ENCODE data around the gene PIK3R1. TPM values are rescaled to one million over a fixed set of nuclear protein-coding genes. Genes with fewer than 3 reads are reported as not detected.
"Not testable (repeated sequence)": the region's sequence is repeated elsewhere in the genome, so short reads cannot be mapped to it uniquely, and the experiment has no call there.

The PIK3R1 gene
- total RNA-seq, 1 donor from 2014 or later, result 128 TPM

- no peak for FAIRE-seq
- no peak for DNase-seq (ENCODE audit: low spot score in 2 of 2)
These were observed 9.8 kb downstream of the PIK3R1 start for GRCh38 chr5:68225188-68225910.

GRCh38 chr5:68225911-68226545, 10.5 kb downstream of the PIK3R1 start:
- DNase-seq (ENCODE audit: low spot score in 2 of 2) (no peak), FAIRE-seq (no peak)

GRCh38 chr5:68226546-68227073, 11.1 kb downstream of the PIK3R1 start:
- DNase-seq (ENCODE audit: low spot score in 2 of 2) (no peak), FAIRE-seq (no peak)

GRCh38 chr5:68227532-68228160, 12.1 kb downstream of the PIK3R1 start:
- no peak for DNase-seq (ENCODE audit: low spot score in 2 of 2)
- no peak for FAIRE-seq

- no peak for FAIRE-seq
These were observed 13.9 kb downstream of the PIK3R1 start for GRCh38 chr5:68229416-68229815.

GRCh38 chr5:68230285-68230684, 14.7 kb downstream of the PIK3R1 start:
- no peak for DNase-seq (ENCODE audit: low spot score in 2 of 2)
- FAIRE-seq, result no peak

More at GRCh38 chr5:68229416-68229815, 13.9 kb downstream of the PIK3R1 start:
- DNase-seq (ENCODE audit: low spot score in 2 of 2), result no peak

- FAIRE-seq (no peak), DNase-seq (ENCODE audit: low spot score in 2 of 2) (no peak)
These were observed 16.0 kb downstream of the PIK3R1 start for GRCh38 chr5:68231414-68232076.

GRCh38 chr5:68232277-68232676, 16.7 kb downstream of the PIK3R1 start:
- DNase-seq (ENCODE audit: low spot score in 2 of 2) (no peak), FAIRE-seq (no peak)

- FAIRE-seq, result no peak
- no peak for DNase-seq (ENCODE audit: low spot score in 2 of 2)
These were observed 17.5 kb downstream of the PIK3R1 start for GRCh38 chr5:68233075-68233474.

- peak; percentile 75 for FAIRE-seq
These were observed 19.7 kb downstream of the PIK3R1 start for GRCh38 chr5:68235229-68235628.

GRCh38 chr5:68237715-68238114, 22.2 kb downstream of the PIK3R1 start:
- no peak for FAIRE-seq
- DNase-seq (ENCODE audit: low spot score in 2 of 2), result no peak

More at GRCh38 chr5:68235229-68235628, 19.7 kb downstream of the PIK3R1 start:
- DNase-seq (ENCODE audit: low spot score in 2 of 2), result not testable (repeated sequence)

- DNase-seq (ENCODE audit: low spot score in 2 of 2), result no peak
- no peak for FAIRE-seq
These were observed 23.9 kb downstream of the PIK3R1 start for GRCh38 chr5:68239487-68239886.

- no peak for FAIRE-seq
- DNase-seq (ENCODE audit: low spot score in 2 of 2), result no peak
These were observed 24.6 kb downstream of the PIK3R1 start for GRCh38 chr5:68240202-68240601.

GRCh38 chr5:68240771-68241170, 25.2 kb downstream of the PIK3R1 start:
- DNase-seq (ENCODE audit: low spot score in 2 of 2), result no peak
- no peak for FAIRE-seq

GRCh38 chr5:68242743-68243142, 27.2 kb downstream of the PIK3R1 start:
- FAIRE-seq (no peak), DNase-seq (ENCODE audit: low spot score in 2 of 2) (no peak)

- FAIRE-seq (no peak), DNase-seq (ENCODE audit: low spot score in 2 of 2) (no peak)
These were observed 27.7 kb downstream of the PIK3R1 start for GRCh38 chr5:68243251-68243650.

- DNase-seq (ENCODE audit: low spot score in 2 of 2) (no peak), FAIRE-seq (no peak)
These were observed 28.1 kb downstream of the PIK3R1 start for GRCh38 chr5:68243681-68244080.

GRCh38 chr5:68245319-68245718, 29.8 kb downstream of the PIK3R1 start:
- no peak for DNase-seq (ENCODE audit: low spot score in 2 of 2)
- no peak for FAIRE-seq

- FAIRE-seq, result no peak
- no peak for DNase-seq (ENCODE audit: low spot score in 2 of 2)
These were observed 31.2 kb downstream of the PIK3R1 start for GRCh38 chr5:68246802-68247201.

GRCh38 chr5:68247627-68248026, 32.1 kb downstream of the PIK3R1 start:
- no peak for FAIRE-seq

GRCh38 chr5:68248896-68249295, 33.3 kb downstream of the PIK3R1 start:
- no peak for DNase-seq (ENCODE audit: low spot score in 2 of 2)
- FAIRE-seq, result no peak

More at GRCh38 chr5:68247627-68248026, 32.1 kb downstream of the PIK3R1 start:
- DNase-seq (ENCODE audit: low spot score in 2 of 2), result no peak

Measured in frontal cortex (tissue), 4 donors.